ENCODE measurements around the gene STK33.

The STK33 gene

GRCh38 chr11:8593935-8594909 lies at the start of gene STK33:
Gene STK33, minus strand, starts transcription at chr11:8594228. Its CDS starts 119,323 bp downstream, at chr11:8474905.
- peak; percentile 50 for DNase-seq

- no peak for DNase-seq
These were observed 48.3 kb upstream of the STK33 start for GRCh38 chr11:8642196-8642841.

GRCh38 chr11:8641332-8641731 lies 47.3 kb upstream of the STK33 start:
- DNase-seq = no peak

GRCh38 chr11:8640267-8640906 lies 46.4 kb upstream of the STK33 start:
- DNase-seq = no peak

DNA sequence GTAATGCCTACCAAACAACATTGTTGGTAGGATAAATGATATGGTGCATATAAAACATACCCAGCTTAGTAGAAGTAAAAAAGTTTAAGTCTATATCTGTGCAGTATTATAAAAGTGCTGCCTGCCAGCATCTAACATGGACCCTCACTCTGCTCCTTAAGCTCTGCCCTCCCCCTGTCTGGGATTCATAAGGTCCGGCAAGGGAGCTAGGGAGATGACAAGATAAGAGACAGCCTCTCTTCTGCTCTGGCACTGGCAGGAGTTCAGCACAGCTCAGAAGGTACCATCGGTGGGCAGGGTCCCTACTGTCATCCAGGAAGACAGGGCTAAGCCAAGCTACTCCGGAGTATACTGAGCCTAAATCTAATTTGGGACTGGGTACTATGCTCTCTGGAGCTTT lies 45.6 kb upstream of the STK33 start:
- no peak for DNase-seq

GRCh38 chr11:8638300-8638699 lies 44.3 kb upstream of the STK33 start:
- no peak for DNase-seq

DNA sequence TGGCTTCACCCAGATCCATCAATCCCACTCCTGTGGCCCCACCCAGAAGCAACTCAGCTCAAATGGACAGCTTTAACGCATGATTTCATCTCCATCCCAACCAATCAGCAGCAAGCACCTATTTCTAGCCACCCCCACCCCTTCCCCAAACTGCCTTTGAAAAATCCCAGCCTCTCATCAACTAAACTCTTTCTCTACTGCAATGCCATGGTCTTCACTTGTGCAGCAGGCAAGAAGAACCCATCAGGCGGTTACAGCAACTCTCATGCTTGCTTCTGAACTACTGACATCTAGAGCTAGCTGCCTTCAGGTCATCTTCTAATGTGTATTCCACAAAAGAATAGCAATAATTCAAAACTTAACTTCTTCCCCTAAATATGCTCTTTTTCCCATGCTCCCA lies 42.1 kb upstream of the STK33 start:
- DNase-seq = no peak

DNA sequence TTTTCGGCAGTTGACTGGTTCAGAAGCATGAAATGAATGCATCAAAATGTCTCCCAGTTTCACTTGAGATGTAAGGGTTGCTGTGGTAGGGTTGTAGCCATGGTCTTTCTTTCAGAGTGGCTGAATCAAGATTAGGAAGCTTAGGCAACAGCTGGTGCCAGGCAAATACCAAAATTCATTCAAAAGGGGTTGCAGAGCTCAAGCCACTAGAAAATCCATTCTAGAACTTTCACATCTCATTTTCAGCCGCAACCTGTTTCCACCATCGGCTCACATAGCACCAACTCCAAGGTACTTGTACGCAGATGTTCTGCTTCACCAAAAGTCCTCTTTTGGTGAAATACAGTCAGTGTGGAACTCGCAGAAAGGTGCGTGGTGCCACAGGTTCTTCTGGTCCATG lies 40.5 kb upstream of the STK33 start:
- DNase-seq = no peak

GRCh38 chr11:8631395-8632118 lies 37.5 kb upstream of the STK33 start:
- DNase-seq = no peak

GRCh38 chr11:8624698-8625097 lies 30.7 kb upstream of the STK33 start:
- DNase-seq = no peak

DNA sequence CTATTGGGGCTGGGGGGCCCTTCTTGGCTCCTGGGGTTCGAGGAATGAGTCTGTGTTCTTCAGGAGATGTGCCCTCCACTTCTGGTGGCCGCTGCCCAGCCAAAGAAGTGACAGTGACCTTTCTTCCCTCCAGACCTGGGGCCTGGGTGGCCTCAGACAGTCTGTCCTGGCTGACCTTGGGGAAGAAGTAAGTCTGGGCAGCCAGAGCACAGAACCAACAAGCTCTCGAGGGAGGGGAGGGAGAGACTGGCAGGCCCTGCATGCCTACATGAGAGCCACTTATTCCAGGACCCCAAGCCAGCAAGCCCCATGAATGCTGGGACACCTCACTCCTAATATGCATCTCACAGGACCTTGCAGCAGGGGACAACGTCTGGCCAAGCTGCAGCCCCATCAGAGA lies 27.1 kb upstream of the STK33 start:
- DNase-seq = no peak

DNA sequence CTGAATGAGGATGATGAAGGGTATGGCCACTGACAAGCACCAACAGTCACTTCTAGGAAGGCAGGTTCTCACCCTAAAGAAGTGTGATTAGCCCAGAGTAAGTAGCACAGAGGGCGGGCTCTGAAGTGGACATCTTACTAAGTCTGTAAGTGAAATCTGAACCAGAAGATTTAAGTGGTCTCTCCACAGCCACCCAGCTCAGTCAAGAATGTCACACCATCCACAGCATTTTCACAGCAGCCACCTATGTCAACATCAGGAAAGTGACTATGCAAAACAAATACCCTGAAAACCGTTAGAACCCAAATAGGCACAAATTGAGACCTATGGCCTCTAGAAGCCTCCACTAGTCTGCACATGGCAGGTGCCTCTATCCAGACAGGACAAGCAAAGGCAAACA lies 23.0 kb upstream of the STK33 start:
- DNase-seq = no peak

DNA sequence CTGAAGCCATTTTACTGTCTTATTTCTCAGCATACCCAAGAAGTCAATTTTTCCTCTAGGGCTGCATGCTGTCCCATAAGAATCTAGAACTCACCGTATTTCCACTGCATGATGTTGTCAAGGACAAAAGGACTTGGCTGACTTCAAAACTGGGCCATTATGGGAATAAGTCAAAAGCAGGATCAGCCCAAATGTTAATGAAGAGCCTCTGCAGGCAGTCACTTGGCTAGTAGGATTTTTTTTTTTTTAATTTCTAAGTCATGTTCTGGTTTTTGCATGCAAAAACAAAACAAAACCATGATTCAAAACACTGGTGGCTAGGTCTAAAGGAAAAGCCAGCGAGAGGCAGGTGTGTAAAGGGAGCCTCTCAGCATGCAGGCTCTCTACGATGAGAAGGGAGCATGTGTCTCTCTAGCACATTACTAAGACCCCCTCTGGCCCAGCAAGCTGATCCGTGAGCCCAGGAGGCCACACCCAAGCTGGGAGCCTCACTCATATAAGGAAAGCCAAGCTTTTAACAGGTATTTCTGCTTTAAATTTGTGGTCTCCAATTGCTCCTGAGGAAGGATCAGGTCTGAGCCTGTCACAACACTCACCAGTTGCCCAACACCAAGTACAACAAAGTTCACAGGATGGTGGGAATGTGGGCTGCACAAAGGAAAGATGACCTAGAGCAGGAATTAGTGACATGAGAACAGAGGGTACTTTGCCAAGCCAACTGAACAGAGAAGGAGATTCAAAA lies 21.4 kb upstream of the STK33 start:
- DNase-seq = no peak

- DNase-seq = no peak
These were observed 20.5 kb upstream of the STK33 start for GRCh38 chr11:8614497-8614896.

DNA sequence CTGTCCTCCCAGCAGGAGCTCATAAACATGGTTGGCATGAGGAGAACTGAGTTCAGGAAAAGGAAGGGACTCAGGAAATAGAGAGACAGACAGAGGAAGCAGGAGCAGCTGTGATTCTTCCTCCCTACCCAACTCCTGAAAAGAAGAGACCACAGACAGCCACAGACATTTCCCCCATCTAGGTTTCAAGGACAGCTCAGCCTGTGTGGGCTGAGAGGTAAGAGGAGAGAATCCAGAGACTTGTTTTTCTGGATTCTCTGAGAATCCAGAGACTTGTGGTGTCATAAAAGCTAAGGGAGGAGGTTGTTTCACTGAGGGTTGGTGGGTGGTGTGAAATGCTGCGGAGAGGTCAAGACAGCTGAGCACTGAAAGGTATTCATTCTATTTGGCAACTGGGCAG lies 19.0 kb upstream of the STK33 start:
- no peak for DNase-seq

DNA sequence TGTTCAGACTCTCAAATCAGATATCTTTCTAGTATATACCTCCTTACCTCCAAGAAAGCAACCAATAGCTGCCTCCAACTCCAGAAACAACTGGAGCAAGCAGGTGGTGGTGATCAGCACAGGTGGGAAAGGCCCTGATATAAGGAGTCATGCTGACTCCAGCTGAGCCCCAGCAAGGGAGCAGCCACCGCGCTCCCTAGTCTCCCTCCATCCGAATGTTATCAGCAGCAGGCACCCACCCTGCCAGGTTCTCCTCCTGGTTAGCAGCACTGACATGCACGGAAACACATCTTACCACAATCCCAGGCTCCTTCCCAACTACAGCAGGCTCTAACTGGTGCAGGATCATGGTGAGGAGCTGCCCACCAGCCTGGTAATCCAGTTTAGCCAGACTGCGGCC lies 18.5 kb upstream of the STK33 start:
- no peak for DNase-seq

DNA sequence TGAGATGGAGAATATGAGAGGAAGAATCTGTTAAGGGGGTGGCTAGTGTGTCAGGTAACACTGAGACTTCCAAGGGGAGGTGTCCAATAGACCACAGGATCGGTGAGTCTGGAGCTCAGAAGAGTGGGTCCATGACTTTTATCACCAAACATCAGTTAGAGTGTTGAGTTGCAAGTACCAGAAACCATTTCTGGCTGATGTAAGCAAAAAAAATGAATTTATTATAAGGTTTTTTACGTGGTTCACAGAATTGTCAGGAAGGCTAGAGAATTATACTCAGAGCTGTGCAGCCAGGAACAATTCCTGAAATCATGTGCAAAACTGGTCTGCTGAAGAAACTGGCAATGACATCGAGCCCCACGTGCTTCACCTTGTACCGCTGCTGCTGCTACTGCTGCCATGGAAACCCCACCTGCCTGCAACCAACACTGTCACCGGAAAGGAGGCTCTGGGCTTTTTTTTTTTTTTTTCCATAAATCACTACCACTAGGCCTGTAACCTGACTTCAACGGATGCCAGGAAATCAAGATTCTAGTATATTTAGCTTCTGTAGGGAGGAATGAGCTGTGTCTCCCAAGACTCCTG lies 16.6 kb upstream of the STK33 start:
- no peak for DNase-seq

DNA sequence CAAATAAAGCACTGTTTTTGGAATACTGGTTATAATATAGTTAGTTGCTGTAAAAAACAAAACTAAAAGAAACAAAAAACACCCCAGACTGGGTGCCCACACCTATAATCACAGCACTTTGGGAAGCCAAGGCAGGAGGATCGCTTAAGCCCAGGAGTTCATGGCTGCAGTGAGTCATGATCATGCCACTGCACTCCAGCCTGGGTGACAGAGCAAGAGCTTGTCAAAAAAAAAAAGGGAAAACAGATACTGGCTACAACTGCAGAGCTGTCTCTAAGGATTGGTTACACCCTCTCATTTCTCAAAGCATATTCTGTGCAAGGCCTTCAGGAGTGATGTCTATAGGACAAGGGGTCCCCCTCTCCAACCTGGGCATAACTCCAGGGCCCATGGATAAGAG lies 14.6 kb upstream of the STK33 start:
- no peak for DNase-seq

DNA sequence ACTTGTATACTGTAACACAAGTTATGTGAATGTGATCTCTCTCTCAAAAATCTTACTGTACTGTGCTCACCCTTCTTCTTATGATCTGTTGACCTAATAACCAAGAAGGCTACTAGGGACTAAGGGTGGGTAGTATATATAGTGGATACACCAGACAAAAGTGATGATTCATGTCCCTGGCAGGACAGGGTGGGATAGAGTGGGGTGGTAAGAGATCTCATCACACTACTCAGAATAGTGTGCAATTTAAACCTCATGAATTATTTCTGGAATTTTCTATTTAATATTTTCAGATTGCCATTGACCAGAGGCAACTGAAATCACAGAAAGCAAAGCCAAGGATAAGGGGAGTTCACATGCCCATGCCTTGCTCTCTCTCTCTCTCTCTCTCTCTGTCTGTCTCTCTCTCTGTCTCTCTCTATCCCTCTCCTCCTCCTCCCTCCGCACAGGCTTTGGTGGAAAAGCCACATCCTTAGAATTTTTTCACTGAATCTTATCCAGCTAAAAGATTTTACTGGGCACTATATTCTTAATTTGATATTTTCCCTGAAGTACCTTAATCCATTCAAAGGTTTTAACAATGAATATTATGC lies 12.0 kb upstream of the STK33 start:
- DNase-seq = no peak

DNA sequence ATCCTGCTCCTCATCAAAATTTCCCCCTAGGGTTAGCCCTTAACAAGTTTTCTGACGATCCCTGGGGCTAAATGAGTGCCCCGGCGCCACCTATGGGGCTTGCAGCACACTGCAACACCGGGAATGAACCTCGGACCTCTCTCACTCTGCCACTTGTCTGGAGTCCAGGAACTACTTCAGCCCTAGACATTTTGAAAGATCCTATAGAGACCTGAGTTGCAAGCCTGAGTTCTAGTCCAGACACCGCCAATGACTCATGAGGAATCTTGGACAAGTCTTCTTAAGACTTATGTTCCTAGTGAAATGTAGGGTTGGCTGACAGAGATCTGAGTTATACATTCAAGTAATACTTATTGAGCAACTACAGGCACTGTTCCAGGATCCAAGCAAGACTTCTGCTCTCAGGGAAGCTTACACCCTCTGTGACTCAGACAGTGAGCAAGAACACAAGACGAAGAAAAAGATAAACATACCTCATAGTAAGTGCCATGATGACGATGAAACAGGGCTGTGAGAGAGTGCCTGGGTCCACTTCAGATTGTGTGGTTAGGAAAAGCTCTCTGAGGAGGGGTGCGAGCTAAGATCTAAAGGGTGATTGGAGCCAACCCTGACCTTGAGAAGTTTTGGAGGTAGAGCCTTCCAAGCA lies 10.2 kb upstream of the STK33 start:
- peak; percentile 8 for DNase-seq

DNA sequence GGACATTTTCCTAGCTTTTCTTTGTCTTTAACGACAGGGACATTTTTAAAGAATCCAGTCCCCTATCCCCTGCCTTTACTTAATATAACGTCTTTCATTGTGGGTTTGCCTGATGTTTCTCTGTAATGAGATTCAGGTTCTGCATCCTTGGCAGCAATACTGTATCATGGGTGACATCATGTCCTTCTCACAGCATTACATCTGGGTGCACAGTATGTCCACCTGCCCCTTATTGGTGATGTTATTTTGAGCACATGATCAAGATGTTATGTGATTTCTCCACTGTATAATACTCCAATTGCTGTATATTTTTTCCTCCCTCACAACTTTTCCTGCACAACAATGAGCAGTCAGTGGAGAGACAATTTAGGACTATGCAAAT lies 9.7 kb upstream of the STK33 start:
- no peak for DNase-seq
